NCI-H748 (cell line): ENCODE measurements around the gene TNNI3K.
A peak's percentile ranks its signal among the peaks of the same experiment; 100 is the strongest.
"Not testable (repeated sequence)": the region's sequence is repeated elsewhere in the genome, so short reads cannot be mapped to it uniquely, and the experiment has no call there.

Source experiments
- DNase-seq: peaks from one replicate; lab custom pipeline; 2025; ENCODE audit not compliant: unreplicated experiment; lab: John Stamatoyannopoulos, UW

Gene TNNI3K, protein sequence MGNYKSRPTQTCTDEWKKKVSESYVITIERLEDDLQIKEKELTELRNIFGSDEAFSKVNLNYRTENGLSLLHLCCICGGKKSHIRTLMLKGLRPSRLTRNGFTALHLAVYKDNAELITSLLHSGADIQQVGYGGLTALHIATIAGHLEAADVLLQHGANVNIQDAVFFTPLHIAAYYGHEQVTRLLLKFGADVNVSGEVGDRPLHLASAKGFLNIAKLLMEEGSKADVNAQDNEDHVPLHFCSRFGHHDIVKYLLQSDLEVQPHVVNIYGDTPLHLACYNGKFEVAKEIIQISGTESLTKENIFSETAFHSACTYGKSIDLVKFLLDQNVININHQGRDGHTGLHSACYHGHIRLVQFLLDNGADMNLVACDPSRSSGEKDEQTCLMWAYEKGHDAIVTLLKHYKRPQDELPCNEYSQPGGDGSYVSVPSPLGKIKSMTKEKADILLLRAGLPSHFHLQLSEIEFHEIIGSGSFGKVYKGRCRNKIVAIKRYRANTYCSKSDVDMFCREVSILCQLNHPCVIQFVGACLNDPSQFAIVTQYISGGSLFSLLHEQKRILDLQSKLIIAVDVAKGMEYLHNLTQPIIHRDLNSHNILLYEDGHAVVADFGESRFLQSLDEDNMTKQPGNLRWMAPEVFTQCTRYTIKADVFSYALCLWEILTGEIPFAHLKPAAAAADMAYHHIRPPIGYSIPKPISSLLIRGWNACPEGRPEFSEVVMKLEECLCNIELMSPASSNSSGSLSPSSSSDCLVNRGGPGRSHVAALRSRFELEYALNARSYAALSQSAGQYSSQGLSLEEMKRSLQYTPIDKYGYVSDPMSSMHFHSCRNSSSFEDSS

DNA sequence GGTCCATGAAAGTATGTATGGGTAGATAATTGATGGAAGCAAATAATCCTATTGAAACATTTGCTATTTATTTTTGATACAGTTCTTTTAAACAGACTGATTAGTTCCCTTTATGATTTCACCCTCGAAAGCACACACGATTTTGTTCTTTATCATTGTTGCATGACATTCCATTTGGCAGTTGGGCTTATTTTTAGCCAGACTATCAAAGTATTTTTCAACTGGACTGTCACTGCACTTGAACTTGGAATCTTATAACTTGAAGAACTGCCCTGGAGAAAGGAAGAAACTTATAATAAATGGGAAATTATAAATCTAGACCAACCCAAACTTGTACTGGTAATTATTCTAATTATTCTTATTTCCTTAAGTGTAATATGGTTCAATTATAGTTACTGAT, at the start of gene TNNI3K:
TSS of gene TNNI3K (plus strand) at position 235 of the 400 bp plus-strand sequence. CDS start at position 300, 65 bp downstream.
- no peak for DNase-seq

DNA sequence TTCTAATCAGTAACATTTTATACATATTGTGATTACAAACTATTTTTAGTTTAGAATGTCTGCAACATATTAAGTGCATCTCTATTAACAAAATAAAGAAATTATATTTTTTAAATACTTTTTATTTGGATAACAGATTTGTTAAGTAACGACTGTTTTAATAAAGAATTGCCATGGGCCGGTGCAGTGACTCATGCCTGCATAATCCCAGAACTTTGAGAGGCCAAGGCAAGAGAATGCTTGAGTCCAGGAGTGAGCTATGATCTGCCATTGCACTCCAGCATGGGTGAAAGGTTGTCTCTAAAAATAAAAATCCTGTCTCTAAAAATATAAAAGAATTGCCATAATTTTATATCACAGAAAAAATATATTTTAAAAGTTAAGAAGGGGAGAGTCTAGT, 41.3 kb upstream of the TNNI3K start:
- no peak for DNase-seq

DNA sequence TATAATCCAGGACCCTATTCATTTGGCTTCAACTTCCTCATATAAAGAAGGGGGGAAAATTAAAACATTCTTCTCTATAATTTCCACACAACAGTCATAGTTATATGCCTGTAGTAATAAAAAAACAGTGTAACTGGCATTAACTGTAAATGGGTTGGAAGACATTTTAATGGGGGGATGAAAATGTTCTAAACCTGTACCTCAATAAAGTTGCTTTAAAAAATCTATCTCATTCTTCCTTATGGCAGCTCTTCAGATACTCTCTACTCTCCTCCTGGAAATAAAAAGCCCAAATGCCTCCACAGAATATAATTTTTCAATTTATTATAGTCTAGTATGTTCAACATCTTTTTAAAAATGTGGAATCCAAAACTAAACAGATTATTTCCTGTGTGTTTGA, 39.8 kb upstream of the TNNI3K start:
- DNase-seq, result no peak

DNA sequence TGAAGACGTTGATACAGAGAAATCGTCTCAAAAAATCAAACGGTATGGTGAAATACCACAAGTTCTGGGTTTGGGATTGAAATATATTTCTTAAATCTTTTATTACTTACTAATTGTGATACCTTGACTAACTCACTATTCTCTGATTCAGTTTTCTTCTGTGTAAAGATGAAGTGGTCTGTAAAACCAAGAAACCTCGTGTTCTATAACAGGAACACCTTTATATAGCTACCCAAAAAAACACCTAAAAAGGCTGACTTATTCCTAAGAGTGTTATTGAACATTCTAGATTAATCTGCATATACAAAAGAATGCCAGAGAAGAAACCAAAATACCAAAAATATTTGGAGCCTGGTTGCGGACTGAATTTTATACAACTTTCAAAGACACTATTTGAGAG, 37.9 kb upstream of the TNNI3K start:
- no peak for DNase-seq

DNA sequence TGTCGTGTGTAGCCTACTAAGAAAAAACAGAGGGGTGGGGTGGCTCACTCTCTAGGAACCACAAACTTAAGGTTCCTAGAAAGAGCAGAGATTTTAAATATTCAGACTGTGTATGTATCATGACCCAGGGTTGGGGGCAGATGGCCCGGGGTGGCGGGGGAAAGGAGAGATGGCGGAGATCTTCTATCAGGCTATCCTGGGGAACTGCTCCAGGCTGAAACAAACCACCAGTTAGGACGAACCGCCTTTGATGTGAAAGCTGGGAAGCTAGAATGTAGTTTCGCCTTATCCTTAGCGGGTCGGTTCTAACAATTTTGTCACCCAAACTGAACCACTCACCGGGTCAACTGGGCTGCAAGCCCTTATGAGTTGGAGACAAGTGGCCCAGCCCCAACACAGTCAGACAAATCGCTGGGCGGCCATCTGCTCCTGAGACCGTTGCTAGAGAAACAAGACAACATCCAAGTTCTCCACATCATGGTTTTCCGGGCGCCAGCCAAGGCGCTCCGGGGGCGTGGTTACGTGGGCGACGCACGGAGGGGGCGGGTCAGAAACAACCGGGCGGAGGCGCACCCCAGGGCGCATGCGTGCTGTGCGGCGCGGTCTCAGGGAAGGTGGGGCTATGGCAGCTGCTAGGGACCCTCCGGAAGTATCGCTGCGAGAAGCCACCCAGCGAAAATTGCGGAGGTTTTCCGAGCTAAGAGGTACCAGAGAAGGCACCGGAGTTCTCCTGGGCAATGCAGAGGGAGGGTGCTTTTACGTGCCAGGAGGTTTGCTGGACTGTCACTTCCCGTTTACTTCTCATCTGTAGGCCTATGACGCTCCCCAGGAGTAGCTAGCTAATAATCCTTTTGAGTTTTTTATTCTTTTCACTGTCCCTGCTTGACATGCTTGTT, 37.3 kb upstream of the TNNI3K start, which contains the start of the genes FPGT and LRRIQ3:
TSS of gene FPGT (plus strand) at position 586 of the 896 bp plus-strand sequence. CDS start at position 623, 37 bp downstream.
TSS of gene LRRIQ3 (minus strand) at position 520 of the 896 bp plus-strand sequence. CDS start 14,492 bp downstream, outside the sequence.
- peak; percentile 98 for DNase-seq

DNA sequence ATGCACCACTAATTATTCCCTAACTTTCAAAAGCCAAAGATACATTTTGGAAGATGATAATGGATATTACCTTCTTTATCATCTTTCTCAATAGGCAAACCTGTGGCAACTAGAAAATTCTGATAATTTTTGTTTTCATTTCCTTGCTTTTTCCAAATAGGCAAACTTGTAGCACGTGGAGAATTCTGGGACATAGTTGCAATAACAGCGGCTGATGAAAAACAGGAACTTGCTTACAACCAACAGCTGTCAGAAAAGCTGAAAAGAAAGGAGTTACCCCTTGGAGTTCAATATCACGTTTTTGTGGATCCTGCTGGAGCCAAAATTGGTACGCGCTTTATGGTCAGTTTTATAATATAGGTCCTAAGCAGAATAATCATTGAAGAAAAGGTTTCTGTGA, 35.7 kb upstream of the TNNI3K start:
- no peak for DNase-seq

DNA sequence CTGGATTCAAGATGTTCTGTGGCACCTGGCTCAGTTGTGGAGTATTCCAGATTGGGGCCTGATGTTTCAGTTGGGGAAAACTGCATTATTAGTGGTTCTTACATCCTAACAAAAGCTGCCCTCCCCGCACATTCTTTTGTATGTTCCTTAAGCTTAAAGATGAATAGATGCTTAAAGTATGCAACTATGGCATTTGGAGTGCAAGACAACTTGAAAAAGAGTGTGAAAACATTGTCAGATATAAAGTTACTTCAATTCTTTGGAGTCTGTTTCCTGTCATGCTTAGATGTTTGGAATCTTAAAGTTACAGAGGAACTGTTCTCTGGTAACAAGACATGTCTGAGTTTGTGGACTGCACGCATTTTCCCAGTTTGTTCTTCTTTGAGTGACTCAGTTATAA, 29.9 kb upstream of the TNNI3K start:
- no peak for DNase-seq

DNA sequence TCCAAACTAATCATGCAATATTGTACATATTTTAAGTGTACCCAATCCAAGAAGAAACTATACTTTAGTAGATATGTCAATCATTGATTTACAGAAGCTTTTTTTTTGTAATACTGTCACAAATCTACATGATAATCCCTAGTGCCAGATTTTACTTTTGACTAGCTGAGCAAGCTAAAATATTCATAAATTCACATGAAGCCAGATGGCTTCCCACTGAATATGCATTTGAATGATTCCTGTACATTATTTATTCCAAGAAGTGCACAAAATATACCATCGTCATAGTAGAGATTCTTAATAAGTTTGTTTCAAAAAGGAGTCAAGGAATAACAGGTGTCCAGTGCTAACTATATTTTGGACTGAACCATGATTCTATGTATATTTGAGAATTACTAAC, 20.0 kb upstream of the TNNI3K start:
- DNase-seq, result no peak

DNA sequence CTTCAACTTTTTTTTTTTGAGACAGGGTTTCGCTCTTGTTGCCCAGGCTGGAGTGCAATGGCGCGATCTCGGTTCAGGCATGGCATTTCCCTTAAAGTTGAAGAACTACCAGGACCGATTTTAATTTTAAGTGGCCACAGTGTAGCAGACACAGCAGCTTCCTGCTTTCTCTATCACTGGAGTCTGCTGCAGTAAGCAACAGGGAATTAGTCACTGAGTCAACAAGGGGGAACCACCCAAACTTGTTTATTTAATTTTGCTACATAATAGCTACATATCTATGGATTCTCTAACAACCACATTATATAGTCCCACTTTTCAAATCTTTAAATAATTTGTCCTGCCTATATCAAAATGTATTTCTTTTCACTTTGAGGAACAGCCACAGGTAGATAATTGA, 12.5 kb upstream of the TNNI3K start:
- DNase-seq, result peak; percentile 8

DNA sequence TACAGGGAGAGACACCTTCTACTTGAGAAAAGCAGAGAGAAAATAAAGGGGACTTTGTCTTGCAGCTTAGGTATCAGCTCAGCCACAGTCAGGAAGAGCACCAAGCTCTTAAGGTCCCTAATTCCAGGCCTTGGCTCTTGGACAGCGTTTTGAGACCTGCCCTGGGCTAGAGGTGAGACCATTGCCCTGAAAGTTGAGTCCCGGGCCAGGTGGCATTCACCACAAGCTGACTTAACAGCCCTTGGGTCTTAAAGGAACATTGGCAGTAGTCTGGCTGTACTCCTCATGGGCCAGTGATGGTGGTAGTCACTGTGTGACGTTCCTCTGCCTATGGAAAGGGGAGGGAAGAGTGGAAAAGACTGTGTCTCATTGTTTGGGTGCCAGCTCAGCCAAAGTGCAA, 11.7 kb upstream of the TNNI3K start:
- no peak for DNase-seq

DNA sequence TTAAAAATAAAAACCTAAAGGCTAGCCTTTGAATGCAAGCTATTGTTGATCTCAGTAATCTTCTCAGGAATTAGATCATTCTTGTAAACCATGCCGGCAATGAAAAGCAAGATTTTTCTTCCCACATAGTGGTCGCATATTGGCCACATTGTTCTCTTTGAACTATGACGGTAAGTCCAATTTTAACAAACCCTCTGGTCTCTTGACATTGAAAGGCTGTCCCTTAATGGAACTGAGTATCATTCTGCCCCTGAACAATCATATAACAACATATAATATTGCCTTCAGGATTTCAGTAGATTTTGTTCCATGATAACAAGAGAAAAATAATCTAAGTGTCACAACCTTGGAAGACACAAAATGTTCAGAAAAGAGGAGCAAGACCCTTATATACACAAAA, 1.3 kb downstream of the TNNI3K start:
- no peak for DNase-seq

DNA sequence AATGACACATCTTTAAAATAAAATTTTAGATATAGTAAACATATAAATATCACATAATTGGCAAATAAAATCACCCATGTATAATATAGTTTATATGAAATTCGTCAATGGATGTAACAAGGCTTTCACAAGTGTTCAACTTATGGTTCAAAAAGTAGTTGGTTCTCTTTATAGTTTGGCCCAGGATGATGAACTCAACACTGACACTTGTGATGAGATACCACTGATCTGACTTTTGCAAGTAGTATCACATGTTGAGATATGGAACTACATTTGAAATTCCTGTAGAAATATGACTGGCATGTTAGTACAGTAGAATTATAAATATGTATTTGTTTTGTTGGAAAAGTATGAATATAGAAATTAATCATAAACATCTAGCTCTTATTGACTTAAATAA, 1.8 kb downstream of the TNNI3K start:
- DNase-seq, result no peak

DNA sequence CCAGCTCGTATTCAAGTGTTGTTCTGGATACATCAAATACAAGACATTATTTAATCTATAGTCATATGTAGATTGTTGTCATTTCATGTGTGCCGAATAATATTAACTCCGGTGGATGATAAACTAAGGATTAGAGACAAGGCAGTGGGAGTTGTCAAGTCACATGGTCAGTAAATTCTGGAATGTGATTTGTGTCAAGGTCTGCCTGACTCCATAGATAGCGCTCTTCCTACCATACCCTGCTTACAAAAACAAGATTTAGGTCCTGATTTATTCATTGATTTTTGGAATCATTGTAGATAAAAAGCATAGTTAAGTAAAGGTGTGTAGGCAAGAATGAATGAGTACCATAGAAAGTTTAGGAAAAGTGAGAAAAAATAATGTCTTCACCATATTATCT, 2.6 kb downstream of the TNNI3K start:
- DNase-seq, result no peak

DNA sequence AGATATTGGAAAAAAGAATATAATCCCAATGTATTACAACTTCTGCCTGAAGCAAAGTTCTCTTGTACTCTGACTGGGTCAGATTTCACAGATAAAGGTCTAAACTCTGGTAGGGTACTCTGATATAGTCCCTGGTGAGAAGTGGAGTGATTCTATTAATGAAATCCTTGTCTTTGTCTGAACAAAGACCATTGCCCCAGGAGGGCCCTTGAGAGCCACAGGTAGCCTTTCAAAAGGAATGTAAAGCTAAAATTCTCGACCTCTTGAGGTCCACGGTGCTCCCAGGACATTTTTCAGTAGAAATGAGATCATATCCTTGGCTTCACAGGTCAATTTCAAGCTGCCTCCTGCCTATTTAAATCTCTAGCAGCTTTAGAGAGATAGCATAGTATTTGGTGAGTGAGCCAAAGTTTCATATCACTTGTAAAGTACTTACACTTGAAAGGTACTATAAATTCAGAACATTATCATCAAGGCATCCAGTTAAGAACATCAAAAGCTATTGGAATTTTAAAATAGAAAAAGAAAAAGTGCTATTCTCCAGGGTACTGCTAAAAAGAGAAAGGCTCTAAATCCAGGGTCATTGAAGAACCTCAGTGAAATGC, 10.1 kb downstream of the TNNI3K start:
- no peak for DNase-seq

DNA sequence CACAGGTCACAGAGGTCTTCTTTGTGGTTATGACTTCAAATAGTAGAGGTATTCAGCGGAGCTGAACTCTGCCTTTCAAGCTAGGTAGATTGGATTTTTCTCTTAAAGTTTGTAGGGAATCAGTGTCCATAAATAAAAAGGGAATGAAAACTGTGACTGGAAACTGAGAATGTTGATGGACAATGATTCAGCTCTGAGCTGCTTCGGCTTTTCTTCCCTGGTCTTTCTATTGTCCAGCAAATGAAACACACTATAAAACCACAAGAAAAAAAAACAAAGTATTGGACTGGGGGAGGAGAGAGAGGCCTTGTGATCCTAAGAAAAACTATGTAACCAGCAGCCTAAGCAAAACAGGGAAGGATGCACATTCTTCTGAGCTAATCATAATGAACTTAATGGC, 11.1 kb downstream of the TNNI3K start:
- DNase-seq, result no peak

DNA sequence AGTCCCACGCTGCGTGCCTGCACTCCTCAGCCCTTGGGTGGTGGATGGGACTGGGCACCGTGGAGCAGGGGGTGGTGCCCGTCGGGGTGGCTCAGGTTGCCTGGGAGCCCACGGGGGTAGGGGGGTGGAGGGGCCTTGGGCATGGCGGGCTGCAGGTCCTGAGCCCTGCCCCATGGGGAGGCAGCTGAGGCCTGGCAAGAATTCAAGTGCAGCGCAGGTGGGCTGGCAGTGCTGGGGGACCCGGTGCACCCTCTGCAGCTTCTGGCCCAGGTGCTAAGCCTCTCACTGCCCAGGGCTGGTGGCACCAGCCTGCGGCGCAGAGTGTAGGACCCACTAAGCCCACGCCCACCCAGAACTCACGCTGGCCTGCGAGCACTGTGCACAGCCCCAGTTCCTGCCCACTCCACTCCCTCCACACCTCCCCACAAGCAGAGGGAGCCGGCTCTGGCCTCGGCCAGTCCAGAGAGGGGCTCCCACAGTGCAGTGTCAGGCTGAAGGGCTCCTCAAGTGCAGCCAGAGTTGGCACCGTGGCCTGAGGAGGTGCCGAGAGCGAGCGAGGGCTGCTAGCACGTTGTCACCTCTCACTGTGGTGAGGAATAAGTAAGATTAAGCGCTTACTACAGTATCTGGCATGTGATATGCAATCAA, 12.8 kb downstream of the TNNI3K start:
- no peak for DNase-seq

DNA sequence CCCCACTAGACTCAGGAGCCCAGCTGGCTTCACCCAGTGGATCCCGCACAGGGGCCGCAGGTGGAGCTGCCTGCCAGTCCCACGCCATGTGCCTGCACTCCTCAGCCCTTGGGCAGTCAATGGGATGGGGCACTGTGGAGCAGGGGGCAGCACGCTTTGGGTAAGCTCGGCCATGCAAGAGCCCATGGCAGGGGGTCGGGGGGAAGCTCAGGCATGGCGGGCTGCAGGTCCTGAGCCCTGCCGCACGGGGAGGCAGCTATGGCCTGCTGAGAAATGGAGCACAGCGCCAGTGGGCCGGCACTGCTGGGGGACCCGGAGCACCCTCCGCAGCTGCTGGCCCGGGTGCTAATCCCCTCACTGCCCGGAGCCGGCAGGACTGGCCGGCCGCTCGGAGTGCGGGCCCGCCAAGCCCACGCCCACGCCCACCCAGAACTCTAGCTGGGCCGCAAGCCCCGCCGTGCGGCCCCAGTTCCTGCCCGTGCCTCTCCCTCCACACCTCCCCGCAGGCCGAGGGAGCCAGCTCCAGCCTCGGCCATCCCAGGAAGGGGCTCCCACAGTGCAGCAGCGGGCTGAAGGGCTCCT, 18.1 kb downstream of the TNNI3K start:
- DNase-seq, result not testable (repeated sequence)

DNA sequence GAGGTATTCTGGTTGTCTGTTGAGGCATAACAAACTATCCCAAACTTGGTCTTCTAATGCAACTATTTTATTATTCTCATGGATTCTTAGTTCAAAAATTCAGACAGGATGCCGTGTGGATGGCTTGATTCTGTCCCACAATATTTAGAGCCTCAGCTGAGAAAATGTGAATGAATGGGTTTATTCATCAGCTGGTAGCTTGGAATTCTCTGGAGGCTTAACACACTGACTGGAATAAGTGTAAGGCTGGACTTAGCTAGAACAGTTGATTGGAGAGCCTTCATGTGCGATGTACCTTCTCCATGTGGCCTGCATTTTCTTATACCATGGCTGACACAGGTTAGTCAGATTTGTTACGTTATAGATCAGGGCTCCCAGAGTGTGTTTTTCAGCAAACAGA, 30.8 kb downstream of the TNNI3K start:
- DNase-seq, result no peak

DNA sequence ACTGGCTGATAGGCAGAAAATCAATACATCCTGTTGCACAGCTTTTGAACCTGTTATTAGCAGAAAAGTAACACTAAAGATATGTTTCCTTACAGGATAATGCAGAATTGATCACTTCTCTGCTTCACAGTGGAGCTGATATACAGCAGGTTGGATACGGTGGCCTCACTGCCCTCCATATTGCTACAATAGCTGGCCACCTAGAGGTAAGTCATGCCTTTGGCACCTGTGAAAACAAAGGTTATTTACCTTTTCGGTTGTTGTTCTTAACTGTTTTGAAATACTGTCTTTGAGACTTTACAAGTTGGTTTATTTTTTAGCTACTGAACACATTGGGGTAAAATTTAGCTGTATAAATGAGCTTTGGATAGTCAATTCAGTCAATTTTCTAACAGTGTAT, 36.3 kb downstream of the TNNI3K start:
- peak; percentile 27 for DNase-seq
